RWPE1 (cell line): ENCODE measurements around the gene CDK14.
A peak's percentile ranks its signal among the peaks of the same experiment; 100 is the strongest.

Source experiments
- CTCF ChIA-PET: fragments of 350-600 bp; sonication (Branson Sonifier 250); formaldehyde crosslinking; extraction: SDS; loops from one replicate; lab custom pipeline; 2021; lab: Yijun Ruan, JAX
- POLR2A ChIA-PET: fragments of 400-600 bp; formaldehyde crosslinking; extraction: SDS; loops from one replicate; lab custom pipeline; 2020; ENCODE audit warnings: antibody characterized with exemption; ENCODE audit not compliant: low non-redundant PET; lab: Yijun Ruan, JAX
- DNase-seq: peaks from one replicate; pipeline ENCODE4 v3.0.0; 2012; ENCODE audit warnings: low spot score
- H3K27ac ChIP-seq: fragments of 450-650 bp; 2 replicates; pipeline ENCODE4 v1.5.1; 2017
- CTCF ChIP-seq: fragments of 450-650 bp; conservative IDR thresholded peaks from 2 replicates; pipeline ENCODE4 v1.5.1; 2017; ENCODE audit warnings: low read depth, mild to moderate bottlenecking

CDK14 gene

GRCh38 chr7:91247500-91247899 lies 651.4 kb downstream of the CDK14 start:
- DNase-seq = no peak
- no peak for TF ChIP-seq CTCF
- ChIA-PET CTCF (no interaction called here), POLR2A (no interaction called here)
- H3K27ac ChIP-seq = no peak overlapping the region

- H3K27ac ChIP-seq = peak overlapping the region; percentile 92
- TF ChIP-seq CTCF = no peak
- CTCF ChIA-PET = no interaction called here
- no peak for DNase-seq
- POLR2A ChIA-PET = no interaction called here
These were observed 652.9 kb downstream of the CDK14 start for GRCh38 chr7:91248996-91249395.

GRCh38 chr7:91249506-91250233 lies 653.5 kb downstream of the CDK14 start:
- CTCF ChIA-PET = interaction anchor here (0.6 to 0.9 kb wide), 2 partner anchors 14 to 62 kb away, joined by 3 read pairs; no protein-coding TSS in a partner anchor
- POLR2A ChIA-PET = no interaction called here
- peak overlapping the region; percentile 92 for H3K27ac ChIP-seq
- no peak for TF ChIP-seq CTCF
- peak; percentile 82 for DNase-seq

- no peak overlapping the region for H3K27ac ChIP-seq
- no peak for TF ChIP-seq CTCF
- ChIA-PET POLR2A (no interaction called here), CTCF (no interaction called here)
- no peak for DNase-seq
These were observed 654.6 kb downstream of the CDK14 start for GRCh38 chr7:91250706-91251105.

GRCh38 chr7:91251877-91252276 lies 655.8 kb downstream of the CDK14 start:
- DNase-seq = no peak
- POLR2A ChIA-PET = no interaction called here
- H3K27ac ChIP-seq = no peak overlapping the region
- CTCF ChIA-PET = interaction anchor here (0.6 to 0.7 kb wide), 2 partner anchors 14 to 662 kb away, joined by 3 read pairs; no protein-coding TSS in a partner anchor
- TF ChIP-seq CTCF = no peak
